Measurements from ENCODE around the gene AGPAT1.

GRCh38 chr6:32175322-32175710, 568 bp downstream of the AGPAT1 start:
- no peak for TF ChIP-seq CTCF (IDR thresholded peaks at IDR 0.05 in 8 of 11, conservative IDR thresholded peaks at IDR 0.05 in 3 of 11)
- no peak for TF ChIP-seq POLR2AphosphoS5 (IDR thresholded peaks at IDR 0.05)

Data from spleen (tissue), 7 donors.